Epithelial cell of proximal tubule (primary cell): ENCODE results near the gene SRPRB. TPM values are rescaled to one million over a fixed set of nuclear protein-coding genes. Genes with fewer than 3 reads are reported as not detected.

Source experiments
- DNase-seq: peaks from one replicate; pipeline ENCODE4 v3.0.0-alpha.2; 2011; ENCODE audit warnings: low read depth
- H3K4me3 ChIP-seq: 2 replicates; pipeline ENCODE4 v1.5.1; 2011; ENCODE audit warnings: low read depth, mild to moderate bottlenecking, low read length
- CTCF ChIP-seq: conservative IDR thresholded peaks from 2 replicates; pipeline ENCODE4 v1.5.1; 2012; ENCODE audit warnings: low read depth, mild to moderate bottlenecking, low read length
- total RNA-seq: library from RNA; depleted of rRNA; stranded (reverse); fragments of >200 nt; gene quantifications from 2 replicates; pipeline ENCODE4 v1.2.3, GENCODE V29; 2015

SRPRB gene, protein sequence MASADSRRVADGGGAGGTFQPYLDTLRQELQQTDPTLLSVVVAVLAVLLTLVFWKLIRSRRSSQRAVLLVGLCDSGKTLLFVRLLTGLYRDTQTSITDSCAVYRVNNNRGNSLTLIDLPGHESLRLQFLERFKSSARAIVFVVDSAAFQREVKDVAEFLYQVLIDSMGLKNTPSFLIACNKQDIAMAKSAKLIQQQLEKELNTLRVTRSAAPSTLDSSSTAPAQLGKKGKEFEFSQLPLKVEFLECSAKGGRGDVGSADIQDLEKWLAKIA
- total RNA-seq, result 18.7 and 41.7 TPM in 2 replicates

DNA sequence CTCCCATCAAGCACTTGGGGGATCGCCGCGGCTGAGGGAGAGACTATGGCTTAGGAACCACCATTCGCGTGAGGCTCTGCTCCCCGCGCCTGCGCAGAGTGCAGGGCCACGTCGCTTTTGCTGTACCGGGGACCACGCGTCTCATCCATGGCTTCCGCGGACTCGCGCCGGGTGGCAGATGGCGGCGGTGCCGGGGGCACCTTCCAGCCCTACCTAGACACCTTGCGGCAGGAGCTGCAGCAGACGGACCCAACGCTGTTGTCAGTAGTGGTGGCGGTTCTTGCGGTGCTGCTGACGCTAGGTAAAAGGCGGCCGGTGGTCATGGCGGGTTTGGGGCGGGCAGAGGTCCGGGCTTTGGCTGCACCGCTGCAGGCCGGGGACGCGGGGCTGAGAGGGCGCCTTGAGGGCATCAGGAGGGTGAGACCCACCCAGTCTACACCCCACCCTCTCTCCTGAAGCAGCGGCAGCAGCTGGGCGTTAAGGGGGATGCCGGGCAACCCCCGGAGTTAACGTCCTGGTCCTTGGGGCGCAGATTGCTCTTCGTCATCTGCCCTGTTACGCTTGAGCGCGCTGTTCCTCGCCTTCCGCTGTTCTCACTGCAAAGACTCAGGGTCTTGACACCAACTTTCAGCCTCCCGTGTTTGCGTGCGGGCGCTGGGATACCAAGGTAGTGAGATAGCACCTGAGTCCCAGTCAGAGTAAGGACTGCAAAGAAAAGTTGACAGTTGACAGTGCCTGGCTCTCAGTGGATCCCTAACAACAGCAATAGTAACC, at the start of gene SRPRB:
Gene SRPRB, plus strand, starts transcription at position 114 of the 774 bp plus-strand sequence. Its CDS starts 34 bp downstream, at position 148.
- peak; percentile 47 for DNase-seq
- H3K4me3 ChIP-seq, result peak within 1 kb of the TSS; percentile 93
- TF ChIP-seq CTCF, result no peak

- no peak for TF ChIP-seq CTCF
- no peak overlapping the region for H3K4me3 ChIP-seq
- no peak for DNase-seq
Observed at GRCh38 chr3:133756716-133757694, 48.6 kb upstream of the SRPRB start.

- DNase-seq, result no peak
- no peak overlapping the region for H3K4me3 ChIP-seq
- TF ChIP-seq CTCF, result no peak
Observed at GRCh38 chr3:133757701-133758567, 47.7 kb upstream of the SRPRB start.

DNA sequence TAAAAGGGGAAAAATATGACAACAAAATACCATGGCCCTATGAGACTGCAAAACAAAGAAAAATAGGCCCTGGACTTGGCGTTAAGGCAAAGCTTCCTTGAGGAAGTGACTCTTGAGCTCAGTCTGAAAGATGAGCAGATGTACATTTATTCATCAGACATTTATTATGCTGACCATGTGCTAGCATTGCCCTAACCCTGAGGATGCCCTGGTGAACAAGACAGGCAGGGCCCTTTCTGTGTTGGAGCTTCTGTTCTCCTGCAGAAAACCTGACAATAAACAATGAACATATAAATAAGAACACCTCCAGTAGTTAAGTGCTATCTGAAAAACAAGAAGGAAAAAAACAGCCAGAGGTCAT, 47.1 kb upstream of the SRPRB start:
- no peak for DNase-seq
- no peak for TF ChIP-seq CTCF
- no peak overlapping the region for H3K4me3 ChIP-seq

DNA sequence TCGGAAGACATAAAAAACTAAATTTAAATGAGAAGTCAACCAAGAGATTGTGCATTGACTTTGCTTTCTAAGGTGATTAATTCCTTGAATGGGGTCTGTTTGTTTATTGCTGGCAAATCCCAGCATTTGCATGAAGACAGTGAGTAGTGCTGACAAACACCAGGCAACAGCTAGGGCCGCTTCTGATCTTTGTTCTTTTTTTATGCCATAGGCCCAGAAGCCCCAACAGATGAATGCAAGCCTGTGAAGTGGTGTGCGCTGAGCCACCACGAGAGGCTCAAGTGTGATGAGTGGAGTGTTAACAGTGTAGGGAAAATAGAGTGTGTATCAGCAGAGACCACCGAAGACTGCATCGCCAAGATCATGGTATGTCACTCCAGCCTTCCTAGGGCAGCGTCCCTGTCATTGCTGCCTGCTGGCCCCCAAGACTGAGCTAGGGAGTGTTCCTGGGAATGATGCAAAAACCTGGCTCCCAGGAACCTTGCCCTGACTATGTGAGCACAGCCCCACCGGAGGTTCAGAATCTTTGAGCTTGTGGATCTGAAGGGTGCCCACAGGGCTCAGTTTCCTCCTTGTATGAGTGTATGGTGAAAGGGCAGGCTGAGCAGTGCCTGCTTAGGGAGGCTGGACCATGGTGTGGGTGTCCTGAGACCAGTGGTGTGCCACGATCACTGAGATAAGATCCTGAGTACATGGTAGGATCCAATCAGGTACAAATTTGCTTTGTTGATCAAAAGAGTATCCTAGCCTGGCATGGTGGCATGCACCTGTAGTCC, 46.5 kb upstream of the SRPRB start:
- no peak for DNase-seq
- H3K4me3 ChIP-seq, result no peak overlapping the region
- no peak for TF ChIP-seq CTCF
